Activated T-cell treated with anti-CD3 and anti-CD28 coated beads for 1 hour (primary cell): ENCODE results near the gene HOATZ.

Experiments used
- DNase-seq: peaks from one replicate; pipeline ENCODE4 v3.0.0-alpha.2; 2020; ENCODE audit warnings: low read depth

HOATZ gene

GRCh38 chr11:111522426-111522825, 7.8 kb downstream of the HOATZ start:
- DNase-seq = no peak

- no peak for DNase-seq
Measured at GRCh38 chr11:111523343-111523742, 8.8 kb downstream of the HOATZ start.

GRCh38 chr11:111524056-111524455, 9.5 kb downstream of the HOATZ start:
- no peak for DNase-seq

- no peak for DNase-seq
Measured at GRCh38 chr11:111525456-111525855, 10.9 kb downstream of the HOATZ start.

GRCh38 chr11:111526501-111526900, 11.9 kb downstream of the HOATZ start:
- no peak for DNase-seq

- no peak for DNase-seq
Measured at GRCh38 chr11:111527279-111527678, 12.7 kb downstream of the HOATZ start.

- DNase-seq = no peak
Measured at GRCh38 chr11:111528557-111528956, 14.0 kb downstream of the HOATZ start.

- no peak for DNase-seq
Measured at GRCh38 chr11:111530091-111530490, 15.5 kb downstream of the HOATZ start.

- no peak for DNase-seq
Measured at GRCh38 chr11:111531136-111531535, 16.6 kb downstream of the HOATZ start.

GRCh38 chr11:111531687-111532364, 17.2 kb downstream of the HOATZ start:
- DNase-seq = no peak

GRCh38 chr11:111532365-111532709, 17.8 kb downstream of the HOATZ start:
- DNase-seq = no peak

- no peak for DNase-seq
Measured at GRCh38 chr11:111535281-111535680, 20.7 kb downstream of the HOATZ start.

GRCh38 chr11:111537336-111537860, 22.8 kb downstream of the HOATZ start:
- no peak for DNase-seq

GRCh38 chr11:111538407-111539114, 24.0 kb downstream of the HOATZ start:
- DNase-seq = no peak

- no peak for DNase-seq
Measured at GRCh38 chr11:111539426-111540113, 25.0 kb downstream of the HOATZ start.

- no peak for DNase-seq
Measured at GRCh38 chr11:111540114-111540936, 25.7 kb downstream of the HOATZ start, which contains the start of gene LAYN. Gene LAYN, plus strand, starts transcription at chr11:111540720. Its CDS starts 124 bp downstream, at chr11:111540844.

- no peak for DNase-seq
Measured at GRCh38 chr11:111540937-111541253, 26.3 kb downstream of the HOATZ start.

GRCh38 chr11:111541254-111542061, 26.9 kb downstream of the HOATZ start:
- DNase-seq = no peak

GRCh38 chr11:111542606-111543275, 28.2 kb downstream of the HOATZ start:
- DNase-seq = no peak

GRCh38 chr11:111548525-111548924, 33.9 kb downstream of the HOATZ start:
- no peak for DNase-seq
